SH-SY5Y (cell line): ENCODE data around the gene ZDHHC14.

Experiments
- GATA2 ChIP-seq: IDR thresholded peaks from 2 replicates; pipeline ENCODE4 v1.6.1; 2011; ENCODE audit warnings: mild to moderate bottlenecking, low read depth, low read length
- GATA3 ChIP-seq: IDR thresholded peaks from 2 replicates; pipeline ENCODE4 v1.6.1; 2011; ENCODE audit warnings: low read depth, mild to moderate bottlenecking, low read length, moderate library complexity

The ZDHHC14 gene

GRCh38 chr6:157525918-157526425 is 145.0 kb downstream of the ZDHHC14 start:
- TF ChIP-seq GATA3 (no peak), GATA2 (no peak)

- TF ChIP-seq GATA2 (no peak), GATA3 (no peak)
Measured at GRCh38 chr6:157527471-157527907, 146.5 kb downstream of the ZDHHC14 start.

DNA sequence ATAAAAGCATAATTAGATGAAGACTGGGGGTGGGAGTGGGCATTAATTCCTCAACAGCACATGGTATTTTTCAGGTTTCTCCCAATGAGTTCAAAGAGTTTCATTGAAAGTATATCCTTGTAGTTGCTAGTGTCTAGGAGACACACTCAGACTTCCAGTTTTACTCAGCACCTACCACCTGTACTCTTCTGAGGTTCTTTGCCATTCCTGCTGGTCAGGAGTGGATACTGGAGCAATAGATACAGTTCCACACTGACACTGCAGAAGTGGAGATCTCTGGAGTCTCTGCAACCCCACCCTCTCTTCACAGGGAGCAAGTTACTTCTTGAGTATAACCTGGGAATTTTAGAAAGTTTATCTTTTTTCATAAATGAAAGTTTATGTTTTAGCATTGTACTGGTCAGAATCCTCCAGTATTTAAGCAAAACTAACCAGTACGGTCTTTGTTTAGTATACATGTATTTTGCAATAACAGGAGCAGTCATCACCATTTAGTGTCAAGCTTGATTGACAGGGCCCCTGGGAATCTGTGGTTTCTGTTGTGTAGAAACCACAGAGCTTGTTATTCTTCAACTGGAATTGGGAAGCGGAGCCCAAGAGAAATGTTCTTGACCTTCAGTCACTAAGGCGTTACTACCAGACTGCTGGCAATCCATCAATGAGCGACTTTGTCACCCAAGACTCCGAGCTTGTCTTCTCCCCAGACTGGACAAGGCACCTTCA is 148.1 kb downstream of the ZDHHC14 start:
- TF ChIP-seq GATA3 (no peak), GATA2 (no peak)

- TF ChIP-seq GATA2 (no peak), GATA3 (no peak)
Measured at GRCh38 chr6:157529654-157530039, 148.7 kb downstream of the ZDHHC14 start.

DNA sequence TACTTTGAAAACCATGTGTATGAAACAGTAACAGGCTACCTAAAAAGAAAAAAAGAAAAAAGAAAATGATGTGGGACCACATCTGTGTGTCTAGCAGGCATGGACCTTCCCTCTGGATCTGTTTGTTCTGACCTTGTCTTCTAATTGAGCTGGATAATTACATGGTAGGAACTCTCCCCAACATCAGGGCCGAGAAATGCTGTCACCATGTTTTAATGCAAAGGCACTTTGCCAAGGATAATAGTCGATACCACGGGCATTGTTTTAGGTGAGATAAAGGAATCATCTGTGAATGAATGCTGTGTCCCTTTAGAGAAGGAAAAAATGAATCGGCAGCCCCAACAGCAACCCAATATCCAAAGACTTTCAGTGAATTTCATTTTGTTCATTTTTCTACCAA is 149.1 kb downstream of the ZDHHC14 start:
- TF ChIP-seq GATA3 (no peak), GATA2 (no peak)

- no peak for TF ChIP-seq GATA2
- no peak for TF ChIP-seq GATA3
Measured at GRCh38 chr6:157530724-157531168, 149.8 kb downstream of the ZDHHC14 start.

- TF ChIP-seq GATA2, result no peak
- TF ChIP-seq GATA3, result no peak
Measured at GRCh38 chr6:157531169-157531985, 150.4 kb downstream of the ZDHHC14 start.

- TF ChIP-seq GATA2 (no peak), GATA3 (no peak)
Measured at GRCh38 chr6:157531986-157532365, 151.0 kb downstream of the ZDHHC14 start.

- TF ChIP-seq GATA2, result no peak
- TF ChIP-seq GATA3, result no peak
Measured at GRCh38 chr6:157533048-157533871, 152.3 kb downstream of the ZDHHC14 start.

- TF ChIP-seq GATA2, result no peak
- no peak for TF ChIP-seq GATA3
Measured at GRCh38 chr6:157534134-157534871, 153.3 kb downstream of the ZDHHC14 start.

GRCh38 chr6:157534977-157535339 is 154.0 kb downstream of the ZDHHC14 start:
- TF ChIP-seq GATA3 (no peak), GATA2 (no peak)

GRCh38 chr6:157535340-157536222 is 154.6 kb downstream of the ZDHHC14 start:
- TF ChIP-seq GATA2 (no peak), GATA3 (no peak)
